Measurements from ENCODE around the gene LRRTM2.

DNA sequence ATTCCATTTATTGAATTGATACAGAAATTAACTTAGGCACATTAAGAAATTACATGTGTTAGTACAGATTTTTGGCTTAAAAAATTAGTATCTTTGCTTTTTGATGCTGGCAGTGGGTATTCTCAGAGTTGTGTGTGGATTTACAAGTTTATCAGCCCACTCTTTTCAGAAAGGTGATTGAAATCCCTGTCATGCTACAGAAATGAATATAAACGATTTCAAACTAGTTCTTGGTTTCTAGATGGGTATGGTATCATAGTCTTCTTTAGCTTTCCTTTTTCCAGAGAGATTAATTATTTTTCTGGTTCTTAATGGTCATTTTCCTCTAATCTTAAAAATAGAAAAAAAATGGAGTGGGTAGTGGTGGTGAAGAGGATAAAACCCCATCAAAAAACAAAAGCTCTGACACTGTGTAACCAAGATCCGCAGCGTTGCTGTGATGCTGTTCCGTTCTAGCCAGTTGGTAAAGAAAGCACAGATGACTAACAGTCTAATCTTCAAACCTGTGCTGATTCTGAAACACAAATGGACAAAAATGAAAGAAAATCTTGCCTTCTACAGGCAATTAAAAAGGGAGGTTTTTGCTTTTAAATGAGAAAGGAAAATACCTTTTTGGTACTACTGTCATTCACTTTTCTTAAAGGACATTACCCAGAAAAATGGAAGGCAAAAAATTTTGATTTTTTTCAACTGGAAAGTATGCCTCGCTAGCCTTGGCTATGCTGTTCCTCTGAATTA is 5.2 kb downstream of the LRRTM2 start:
- TF ChIP-seq EP300 (IDR thresholded peaks at IDR 0.05) (no peak), CTCF (IDR thresholded peaks at IDR 0.05) (no peak), POLR2A (IDR thresholded peaks at IDR 0.05) (no peak)
